Neural progenitor cell (in vitro differentiated cells): ENCODE data around the gene KCNK3. TPM values are rescaled to one million over a fixed set of nuclear protein-coding genes. Genes with fewer than 3 reads are reported as not detected.

ENCODE experiments used
- DNase-seq: peaks from one replicate; pipeline ENCODE4 v3.0.0-alpha.2; 2016; ENCODE audit warnings: low spot score
- H2AFZ ChIP-seq: fragments of 200-600 bp; sonication (generic); replicated peaks from 2 replicates; pipeline ENCODE4 v1.6.1; 2016; ENCODE audit warnings: antibody characterized with exemption
- H3F3A ChIP-seq: fragments of 200-600 bp; sonication (generic); 2 replicates; pipeline ENCODE4 v1.6.1; 2016; ENCODE audit warnings: antibody characterized with exemption, low read depth
- H3K27ac ChIP-seq: fragments of 200-600 bp; sonication (generic); 2 replicates; pipeline ENCODE4 v1.5.1; 2016; ENCODE audit warnings: mild to moderate bottlenecking
- H3K27me3 ChIP-seq: fragments of 200-600 bp; sonication (generic); 2 replicates; pipeline ENCODE4 v1.6.1; 2016; ENCODE audit warnings: mild to moderate bottlenecking, moderate library complexity
- H3K36me3 ChIP-seq: fragments of 200-600 bp; sonication (generic); 2 replicates; pipeline ENCODE4 v1.5.1; 2016
- H3K4me1 ChIP-seq: fragments of 200-600 bp; sonication (generic); 2 replicates; pipeline ENCODE4 v1.6.1; 2016; ENCODE audit warnings: mixed run types
- H3K4me2 ChIP-seq: fragments of 200-600 bp; sonication (generic); 2 replicates; pipeline ENCODE4 v1.6.1; 2016
- H3K4me3 ChIP-seq: fragments of 200-600 bp; sonication (generic); 2 replicates; pipeline ENCODE4 v1.5.1; 2016
- H3K79me2 ChIP-seq: fragments of 200-600 bp; sonication (generic); 2 replicates; pipeline ENCODE4 v1.6.1; 2016; ENCODE audit warnings: low read depth
- H3K9ac ChIP-seq: fragments of 200-600 bp; sonication (generic); 2 replicates; pipeline ENCODE4 v1.6.1; 2016
- H3K9me3 ChIP-seq: fragments of 200-600 bp; sonication (generic); 2 replicates; pipeline ENCODE4 v1.5.1; 2016; ENCODE audit warnings: low read depth
- H4K20me1 ChIP-seq: fragments of 200-600 bp; sonication (generic); 2 replicates; pipeline ENCODE4 v1.6.1; 2016; ENCODE audit warnings: low read depth
- H3K27ac Mint-ChIP-seq: 3 replicates; pipeline ENCODE4 v1.8.0; 2021; ENCODE audit warnings: mixed read lengths
- H3K27me3 Mint-ChIP-seq: 2 replicates; pipeline ENCODE4 v1.8.0; 2022; ENCODE audit warnings: low read depth, mild to moderate bottlenecking, inconsistent platforms, moderate library complexity, mixed read lengths; ENCODE audit not compliant: insufficient read depth
- H3K36me3 Mint-ChIP-seq: 3 replicates; pipeline ENCODE4 v1.8.0; 2021; ENCODE audit warnings: mixed read lengths
- H3K4me1 Mint-ChIP-seq: 3 replicates; pipeline ENCODE4 v1.8.0; 2021; ENCODE audit warnings: mixed read lengths
- H3K4me3 Mint-ChIP-seq: 3 replicates; pipeline ENCODE4 v1.8.0; 2021; ENCODE audit warnings: mild to moderate bottlenecking, moderate library complexity, mixed read lengths
- H3K9me3 Mint-ChIP-seq: 3 replicates; pipeline ENCODE4 v1.8.0; 2020; ENCODE audit warnings: mixed read lengths
- CTCF ChIP-seq: fragments of 200-600 bp; sonication (generic); IDR thresholded peaks from 2 replicates; pipeline ENCODE4 v1.5.1; 2017; ENCODE audit warnings: antibody characterized with exemption, mild to moderate bottlenecking
- EZH2 ChIP-seq: fragments of 200-600 bp; sonication (generic); IDR thresholded peaks from 2 replicates; pipeline ENCODE4 v1.6.1; 2017; ENCODE audit warnings: antibody characterized with exemption, mild to moderate bottlenecking, moderate library complexity
- EZH2phosphoT487 ChIP-seq: fragments of 200-600 bp; sonication (generic); IDR thresholded peaks from 2 replicates; pipeline ENCODE4 v1.6.1; 2017; ENCODE audit warnings: antibody characterized with exemption
- total RNA-seq: library from RNA; depleted of rRNA; stranded (reverse); fragments of >200 nt; gene quantifications from 2 replicates; pipeline ENCODE4 v1.2.3, GENCODE V29; 2015; ENCODE audit warnings: low replicate concordance

Gene KCNK3
- total RNA-seq, 1 donor from 2014 or later, result not detected

GRCh38 chr2:26651470-26651771 is 41.1 kb upstream of the KCNK3 start:
- H3K79me2 ChIP-seq, result no peaks in the 10 kb centered on the region
- no peaks in the 10 kb centered on the region for H4K20me1 ChIP-seq
- H3K27ac Mint-ChIP-seq, result no peak overlapping the region

GRCh38 chr2:26651799-26652198 is 40.7 kb upstream of the KCNK3 start:
- no peaks in the 10 kb centered on the region for H4K20me1 ChIP-seq
- H2AFZ ChIP-seq, result no peak overlapping the region
- no peaks in the 10 kb centered on the region for H3K9me3 ChIP-seq
- peaks cover 16% of the 10 kb centered on the region for H3F3A ChIP-seq
- H3K27me3 ChIP-seq, result no peaks in the 10 kb centered on the region
- H3K36me3 Mint-ChIP-seq, result no peaks in the 10 kb centered on the region
- TF ChIP-seq CTCF (no peak), EZH2 (no peak), EZH2phosphoT487 (no peak)
- no peaks in the 10 kb centered on the region for H3K36me3 ChIP-seq
- no peak overlapping the region for H3K27ac ChIP-seq
- H3K9ac ChIP-seq, result no peak overlapping the region
- no peaks in the 10 kb centered on the region for H3K79me2 ChIP-seq
- H3K27me3 Mint-ChIP-seq, result peaks cover 11% of the 10 kb centered on the region
- H3K4me1 Mint-ChIP-seq, result peaks cover 35% of the 10 kb centered on the region
- H3K27ac Mint-ChIP-seq, result no peak overlapping the region
- no peak overlapping the region for H3K4me3 Mint-ChIP-seq
- H3K9me3 Mint-ChIP-seq, result peaks cover 6% of the 10 kb centered on the region
- peaks cover 13% of the 10 kb centered on the region for H3K4me1 ChIP-seq
- H3K4me2 ChIP-seq, result no peak overlapping the region
- H3K4me3 ChIP-seq, result no peak overlapping the region
- DNase-seq, result no peak

More at GRCh38 chr2:26651470-26651771, 41.1 kb upstream of the KCNK3 start:
- Mint-ChIP-seq H3K9me3 (peaks cover 6% of the 10 kb centered on the region), H3K4me1 (peaks cover 39% of the 10 kb centered on the region), H3K36me3 (no peaks in the 10 kb centered on the region), H3K4me3 (no peak overlapping the region), H3K27me3 (peaks cover 15% of the 10 kb centered on the region)
- H3K27ac ChIP-seq, result no peak overlapping the region
- H3K27me3 ChIP-seq, result no peaks in the 10 kb centered on the region
- H3K4me1 ChIP-seq, result peaks cover 17% of the 10 kb centered on the region
- H3K9ac ChIP-seq, result no peak overlapping the region
- H3K4me2 ChIP-seq, result no peak overlapping the region
- no peak for TF ChIP-seq CTCF
- TF ChIP-seq EZH2, result no peak
- no peak for TF ChIP-seq EZH2phosphoT487
- no peaks in the 10 kb centered on the region for H3K9me3 ChIP-seq
- no peak overlapping the region for H3K4me3 ChIP-seq
- peaks cover 18% of the 10 kb centered on the region for H3F3A ChIP-seq
- H2AFZ ChIP-seq, result no peak overlapping the region
- H3K36me3 ChIP-seq, result no peaks in the 10 kb centered on the region
- no peak for DNase-seq

GRCh38 chr2:26652361-26653041 is 40.0 kb upstream of the KCNK3 start:
- Mint-ChIP-seq H3K27me3 (peaks cover 8% of the 10 kb centered on the region), H3K4me3 (no peak overlapping the region), H3K9me3 (peaks cover 6% of the 10 kb centered on the region), H3K36me3 (no peaks in the 10 kb centered on the region), H3K4me1 (peaks cover 29% of the 10 kb centered on the region), H3K27ac (no peak overlapping the region)
- Histone ChIP-seq H4K20me1 (no peaks in the 10 kb centered on the region), H3K4me1 (peaks cover 7% of the 10 kb centered on the region), H3K36me3 (no peaks in the 10 kb centered on the region), H3K9ac (no peak overlapping the region), H3K27ac (no peak overlapping the region), H3F3A (peaks cover 10% of the 10 kb centered on the region), H2AFZ (peak overlapping the region; percentile 23), H3K4me3 (no peak overlapping the region), H3K79me2 (no peaks in the 10 kb centered on the region), H3K9me3 (no peaks in the 10 kb centered on the region), H3K27me3 (no peaks in the 10 kb centered on the region), H3K4me2 (no peak overlapping the region)
- no peak for DNase-seq
- TF ChIP-seq EZH2phosphoT487 (no peak), EZH2 (no peak), CTCF (no peak)
